SK-N-SH treated with all-trans-retinoic acid at 6 μM for 48 hours (cell line): Measurements from ENCODE around the gene ARHGDIA.

Experiments
- ATAC-seq: fragments of 200-7000 bp; cut with Tn5 transposase; 3 replicates; pipeline ENCODE4 v1.9.1; 2020; ENCODE audit warnings: mild to moderate bottlenecking, moderate library complexity
- ARNTL ChIP-seq: fragments of 450-650 bp; formaldehyde crosslinking; IDR thresholded peaks from 2 replicates; pipeline ENCODE4 v1.5.0; 2020; ENCODE audit warnings: low read depth, mild to moderate bottlenecking, moderate library complexity, borderline replicate concordance
- BACH2 ChIP-seq: fragments of 250-450 bp; sonication (Bioruptor Pico); IDR thresholded peaks from 2 replicates; pipeline ENCODE4 v1.9.0; 2021; ENCODE audit warnings: mild to moderate bottlenecking, borderline replicate concordance
- CSDC2 ChIP-seq: fragments of 250-450 bp; sonication (Bioruptor Pico); IDR thresholded peaks from 2 replicates; pipeline ENCODE4 v1.5.0; 2020; ENCODE audit warnings: mild to moderate bottlenecking, moderate library complexity
- ESRRG ChIP-seq: fragments of 250-450 bp; sonication (Bioruptor Pico); IDR thresholded peaks from 2 replicates; pipeline ENCODE4 v1.6.1; 2021; ENCODE audit warnings: mild to moderate bottlenecking
- GLIS3 ChIP-seq: fragments of 250-450 bp; sonication (Bioruptor Pico); IDR thresholded peaks from 2 replicates; pipeline ENCODE4 v1.5.0; 2020; ENCODE audit warnings: mild to moderate bottlenecking, moderate library complexity
- ISL1 ChIP-seq: fragments of 250-450 bp; sonication (Bioruptor Pico); IDR thresholded peaks from 2 replicates; pipeline ENCODE4 v2.1.2; 2022; ENCODE audit warnings: mild to moderate bottlenecking, moderate library complexity
- OSR1 ChIP-seq: fragments of 250-450 bp; sonication (Bioruptor Pico); IDR thresholded peaks from 2 replicates; pipeline ENCODE4 v1.8.0; 2022; ENCODE audit warnings: moderate library complexity, mild to moderate bottlenecking, inconsistent platforms
- PATZ1 ChIP-seq: fragments of 250-450 bp; sonication (Bioruptor Pico); IDR thresholded peaks from 2 replicates; pipeline ENCODE4 v1.8.0; 2020; ENCODE audit warnings: mild to moderate bottlenecking, moderate library complexity, borderline replicate concordance
- PPARA ChIP-seq: fragments of 250-450 bp; sonication (Bioruptor Pico); IDR thresholded peaks from 2 replicates; pipeline ENCODE4 v1.5.0; 2020; ENCODE audit warnings: mild to moderate bottlenecking, borderline replicate concordance
- RARB ChIP-seq: fragments of 250-450 bp; sonication (Bioruptor Pico); IDR thresholded peaks from 2 replicates; pipeline ENCODE4 v1.8.0; 2021; ENCODE audit warnings: mild to moderate bottlenecking, moderate library complexity
- SNAI2 ChIP-seq: fragments of 250-450 bp; sonication (Bioruptor Pico); IDR thresholded peaks from 2 replicates; pipeline ENCODE4 v1.5.0; 2020; ENCODE audit warnings: mild to moderate bottlenecking, moderate library complexity
- TCF4 ChIP-seq: fragments of 250-450 bp; sonication (Bioruptor Pico); IDR thresholded peaks from 2 replicates; pipeline ENCODE4 v1.8.0; 2021; ENCODE audit warnings: mild to moderate bottlenecking, moderate library complexity, borderline replicate concordance
- TOX ChIP-seq: fragments of 250-450 bp; sonication (Bioruptor Pico); IDR thresholded peaks from 2 replicates; pipeline ENCODE4 v1.8.0; 2021; ENCODE audit warnings: mild to moderate bottlenecking, moderate library complexity, borderline replicate concordance
- ZC3H10 ChIP-seq: fragments of 250-450 bp; sonication (Bioruptor Pico); IDR thresholded peaks from 2 replicates; pipeline ENCODE4 v1.5.1; 2021; ENCODE audit warnings: mild to moderate bottlenecking, moderate library complexity
- ZFP3 ChIP-seq: fragments of 250-450 bp; sonication (Bioruptor Pico); IDR thresholded peaks from 2 replicates; pipeline ENCODE4 v1.5.0; 2020; ENCODE audit warnings: mild to moderate bottlenecking, moderate library complexity
- ZFP30 ChIP-seq: fragments of 450-650 bp; formaldehyde crosslinking; IDR thresholded peaks from 2 replicates; pipeline ENCODE4 v1.5.0; 2022; ENCODE audit warnings: mild to moderate bottlenecking, moderate library complexity
- ZNF565 ChIP-seq: fragments of 450-650 bp; formaldehyde crosslinking; conservative IDR thresholded peaks from 2 replicates; pipeline ENCODE4 v1.5.0; 2020; ENCODE audit warnings: low read depth, mild to moderate bottlenecking, moderate library complexity
- ZNF70 ChIP-seq: fragments of 450-650 bp; formaldehyde crosslinking; IDR thresholded peaks from 2 replicates; pipeline ENCODE4 v1.5.0; 2020; ENCODE audit warnings: mild to moderate bottlenecking, moderate library complexity
- ZNF8 ChIP-seq: fragments of 450-650 bp; formaldehyde crosslinking; IDR thresholded peaks from 2 replicates; pipeline ENCODE4 v1.5.0; 2020; ENCODE audit warnings: mild to moderate bottlenecking, moderate library complexity
- TF ChIP-seq, protein P1 (sequence below): fragments of 250-450 bp; sonication (Bioruptor Pico); IDR thresholded peaks from 2 replicates; pipeline ENCODE4 v1.8.0; 2021; ENCODE audit warnings: low read depth, mild to moderate bottlenecking, moderate library complexity, borderline replicate concordance
- TF ChIP-seq, protein P2 (sequence below): fragments of 250-450 bp; sonication (Bioruptor Pico); IDR thresholded peaks from 2 replicates; pipeline ENCODE4 v1.5.0; 2020; ENCODE audit warnings: mild to moderate bottlenecking, moderate library complexity
- TF ChIP-seq, protein P3 (sequence below): fragments of 250-450 bp; sonication (Bioruptor Pico); IDR thresholded peaks from 2 replicates; pipeline ENCODE4 v1.5.1; 2021; ENCODE audit warnings: mild to moderate bottlenecking, moderate library complexity
- TF ChIP-seq, protein P4 (sequence below): fragments of 250-450 bp; sonication (Bioruptor Pico); IDR thresholded peaks from 2 replicates; pipeline ENCODE4 v1.5.1; 2020; ENCODE audit warnings: low read depth, mild to moderate bottlenecking, moderate library complexity

Gene ARHGDIA

GRCh38 chr17:81871387-81872230, 472 bp upstream of the ARHGDIA start:
- TF ChIP-seq ZFP3 (CRISPR knock-in tag): peak; percentile 84
- TF ChIP-seq SNAI2 (CRISPR knock-in tag): peak; percentile 25; the same call in 1 of the 2 replicates
- peak; percentile 27 for TF ChIP-seq GLIS3 (CRISPR knock-in tag)
- TF ChIP-seq ZFP30 (CRISPR knock-in tag): 0 out of 2 replicates have a peak, but pooled peaks have one; percentile 32
- TF ChIP-seq, protein P1, sequence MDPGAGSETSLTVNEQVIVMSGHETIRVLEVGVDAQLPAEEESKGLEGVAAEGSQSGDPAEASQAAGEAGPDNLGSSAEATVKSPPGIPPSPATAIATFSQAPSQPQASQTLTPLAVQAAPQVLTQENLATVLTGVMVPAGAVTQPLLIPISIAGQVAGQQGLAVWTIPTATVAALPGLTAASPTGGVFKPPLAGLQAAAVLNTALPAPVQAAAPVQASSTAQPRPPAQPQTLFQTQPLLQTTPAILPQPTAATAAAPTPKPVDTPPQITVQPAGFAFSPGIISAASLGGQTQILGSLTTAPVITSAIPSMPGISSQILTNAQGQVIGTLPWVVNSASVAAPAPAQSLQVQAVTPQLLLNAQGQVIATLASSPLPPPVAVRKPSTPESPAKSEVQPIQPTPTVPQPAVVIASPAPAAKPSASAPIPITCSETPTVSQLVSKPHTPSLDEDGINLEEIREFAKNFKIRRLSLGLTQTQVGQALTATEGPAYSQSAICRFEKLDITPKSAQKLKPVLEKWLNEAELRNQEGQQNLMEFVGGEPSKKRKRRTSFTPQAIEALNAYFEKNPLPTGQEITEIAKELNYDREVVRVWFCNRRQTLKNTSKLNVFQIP (CRISPR knock-in tag): no peak
- TF ChIP-seq ZC3H10: no peak
- no peak for TF ChIP-seq ISL1 (CRISPR knock-in tag)
- no peak; the same call in 1 of the 2 replicates for TF ChIP-seq BACH2 (CRISPR knock-in tag)
- 0 out of 2 replicates have a peak, but pooled peaks have one; percentile 67 for TF ChIP-seq OSR1 (CRISPR knock-in tag)
- 0 out of 2 replicates have a peak, but pooled peaks have one; percentile 21 for TF ChIP-seq ZNF565 (CRISPR knock-in tag)
- peak; percentile 94 for TF ChIP-seq CSDC2 (CRISPR knock-in tag)
- TF ChIP-seq, protein P2, sequence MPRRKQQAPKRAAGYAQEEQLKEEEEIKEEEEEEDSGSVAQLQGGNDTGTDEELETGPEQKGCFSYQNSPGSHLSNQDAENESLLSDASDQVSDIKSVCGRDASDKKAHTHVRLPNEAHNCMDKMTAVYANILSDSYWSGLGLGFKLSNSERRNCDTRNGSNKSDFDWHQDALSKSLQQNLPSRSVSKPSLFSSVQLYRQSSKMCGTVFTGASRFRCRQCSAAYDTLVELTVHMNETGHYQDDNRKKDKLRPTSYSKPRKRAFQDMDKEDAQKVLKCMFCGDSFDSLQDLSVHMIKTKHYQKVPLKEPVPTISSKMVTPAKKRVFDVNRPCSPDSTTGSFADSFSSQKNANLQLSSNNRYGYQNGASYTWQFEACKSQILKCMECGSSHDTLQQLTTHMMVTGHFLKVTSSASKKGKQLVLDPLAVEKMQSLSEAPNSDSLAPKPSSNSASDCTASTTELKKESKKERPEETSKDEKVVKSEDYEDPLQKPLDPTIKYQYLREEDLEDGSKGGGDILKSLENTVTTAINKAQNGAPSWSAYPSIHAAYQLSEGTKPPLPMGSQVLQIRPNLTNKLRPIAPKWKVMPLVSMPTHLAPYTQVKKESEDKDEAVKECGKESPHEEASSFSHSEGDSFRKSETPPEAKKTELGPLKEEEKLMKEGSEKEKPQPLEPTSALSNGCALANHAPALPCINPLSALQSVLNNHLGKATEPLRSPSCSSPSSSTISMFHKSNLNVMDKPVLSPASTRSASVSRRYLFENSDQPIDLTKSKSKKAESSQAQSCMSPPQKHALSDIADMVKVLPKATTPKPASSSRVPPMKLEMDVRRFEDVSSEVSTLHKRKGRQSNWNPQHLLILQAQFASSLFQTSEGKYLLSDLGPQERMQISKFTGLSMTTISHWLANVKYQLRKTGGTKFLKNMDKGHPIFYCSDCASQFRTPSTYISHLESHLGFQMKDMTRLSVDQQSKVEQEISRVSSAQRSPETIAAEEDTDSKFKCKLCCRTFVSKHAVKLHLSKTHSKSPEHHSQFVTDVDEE (CRISPR knock-in tag): peak; percentile 92
- no peak for TF ChIP-seq ESRRG
- ATAC-seq: peak; percentile 11

GRCh38 chr17:81870131-81870980, 781 bp downstream of the ARHGDIA start:
- peak; percentile 0; the same call in 2 of the 3 replicates for ATAC-seq
- TF ChIP-seq TCF4 (no peak), GLIS3 (CRISPR knock-in tag) (0 out of 2 replicates have a peak, but pooled peaks have one; percentile 47), SNAI2 (CRISPR knock-in tag) (no peak), PPARA (CRISPR knock-in tag) (no peak), ZC3H10 (no peak), TOX (CRISPR knock-in tag) (no peak), ZNF565 (CRISPR knock-in tag) (no peak), RARB (CRISPR knock-in tag) (no peak), OSR1 (CRISPR knock-in tag) (no peak), ZNF8 (no peak), PATZ1 (CRISPR knock-in tag) (0 out of 2 replicates have a peak, but pooled peaks have one; percentile 21), ESRRG (0 out of 2 replicates have a peak, but pooled peaks have one; percentile 2), ZFP3 (CRISPR knock-in tag) (no peak), CSDC2 (CRISPR knock-in tag) (no peak), ARNTL (CRISPR knock-in tag) (no peak), BACH2 (CRISPR knock-in tag) (no peak), ISL1 (CRISPR knock-in tag) (no peak), ZNF70 (no peak), ZFP30 (CRISPR knock-in tag) (no peak)
- TF ChIP-seq, protein P1 (CRISPR knock-in tag): no peak
- TF ChIP-seq, protein P3, sequence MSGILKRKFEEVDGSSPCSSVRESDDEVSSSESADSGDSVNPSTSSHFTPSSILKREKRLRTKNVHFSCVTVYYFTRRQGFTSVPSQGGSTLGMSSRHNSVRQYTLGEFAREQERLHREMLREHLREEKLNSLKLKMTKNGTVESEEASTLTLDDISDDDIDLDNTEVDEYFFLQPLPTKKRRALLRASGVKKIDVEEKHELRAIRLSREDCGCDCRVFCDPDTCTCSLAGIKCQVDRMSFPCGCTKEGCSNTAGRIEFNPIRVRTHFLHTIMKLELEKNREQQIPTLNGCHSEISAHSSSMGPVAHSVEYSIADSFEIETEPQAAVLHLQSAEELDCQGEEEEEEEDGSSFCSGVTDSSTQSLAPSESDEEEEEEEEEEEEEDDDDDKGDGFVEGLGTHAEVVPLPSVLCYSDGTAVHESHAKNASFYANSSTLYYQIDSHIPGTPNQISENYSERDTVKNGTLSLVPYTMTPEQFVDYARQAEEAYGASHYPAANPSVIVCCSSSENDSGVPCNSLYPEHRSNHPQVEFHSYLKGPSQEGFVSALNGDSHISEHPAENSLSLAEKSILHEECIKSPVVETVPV: no peak
- TF ChIP-seq, protein P4, sequence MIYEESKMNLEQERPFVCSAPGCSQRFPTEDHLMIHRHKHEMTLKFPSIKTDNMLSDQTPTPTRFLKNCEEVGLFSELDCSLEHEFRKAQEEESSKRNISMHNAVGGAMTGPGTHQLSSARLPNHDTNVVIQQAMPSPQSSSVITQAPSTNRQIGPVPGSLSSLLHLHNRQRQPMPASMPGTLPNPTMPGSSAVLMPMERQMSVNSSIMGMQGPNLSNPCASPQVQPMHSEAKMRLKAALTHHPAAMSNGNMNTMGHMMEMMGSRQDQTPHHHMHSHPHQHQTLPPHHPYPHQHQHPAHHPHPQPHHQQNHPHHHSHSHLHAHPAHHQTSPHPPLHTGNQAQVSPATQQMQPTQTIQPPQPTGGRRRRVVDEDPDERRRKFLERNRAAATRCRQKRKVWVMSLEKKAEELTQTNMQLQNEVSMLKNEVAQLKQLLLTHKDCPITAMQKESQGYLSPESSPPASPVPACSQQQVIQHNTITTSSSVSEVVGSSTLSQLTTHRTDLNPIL (CRISPR knock-in tag): 0 out of 2 replicates have a peak, but pooled peaks have one; percentile 25
